DMS79 treated with DMSO at 0.1 percent for 48 hours (cell line): ENCODE measurements around the gene ANKRD34B.

Experiments
- DNase-seq: peaks from one replicate; lab custom pipeline; 2025; lab: John Stamatoyannopoulos, UW

ANKRD34B gene

GRCh38 chr5:80569086-80569960, 757 bp downstream of the ANKRD34B start:
- peak; percentile 5 for DNase-seq

- DNase-seq, result no peak
Observed at GRCh38 chr5:80568251-80568650, 1.8 kb downstream of the ANKRD34B start.

- no peak for DNase-seq
Observed at GRCh38 chr5:80566711-80567259, 3.3 kb downstream of the ANKRD34B start.

- no peak for DNase-seq
Observed at GRCh38 chr5:80565330-80565729, 4.8 kb downstream of the ANKRD34B start.

GRCh38 chr5:80559244-80559643, 10.8 kb downstream of the ANKRD34B start:
- no peak for DNase-seq

GRCh38 chr5:80555099-80555498, 15.0 kb downstream of the ANKRD34B start:
- no peak for DNase-seq

GRCh38 chr5:80554646-80555045, 15.4 kb downstream of the ANKRD34B start:
- DNase-seq, result no peak

GRCh38 chr5:80541392-80541791, 28.7 kb downstream of the ANKRD34B start:
- no peak for DNase-seq

GRCh38 chr5:80540691-80541090, 29.4 kb downstream of the ANKRD34B start:
- DNase-seq, result no peak

- DNase-seq, result no peak
Observed at GRCh38 chr5:80516826-80517225, 53.3 kb downstream of the ANKRD34B start.

GRCh38 chr5:80509362-80509761, 60.7 kb downstream of the ANKRD34B start:
- DNase-seq, result no peak

- no peak for DNase-seq
Observed at GRCh38 chr5:80508844-80509243, 61.2 kb downstream of the ANKRD34B start.

- DNase-seq, result no peak
Observed at GRCh38 chr5:80507663-80508062, 62.4 kb downstream of the ANKRD34B start.
